OCI-LY7 (cell line): ENCODE results near the gene LHPP. TPM values are rescaled to one million over a fixed set of nuclear protein-coding genes. Genes with fewer than 3 reads are reported as not detected.

Experiments used
- BruUV-seq: library from RNA; stranded (reverse); fragments of 400-500 nt; replicated peaks from 2 replicates; lab custom pipeline; 2021; lab: Mats Ljungman, UMichigan
- CTCF ChIA-PET: fragments of 300-600 bp; sonication (Branson Sonifier 250); formaldehyde crosslinking; loops from one replicate; lab custom pipeline; 2022; ENCODE audit warnings: antibody characterized with exemption; ENCODE audit not compliant: unreplicated experiment; lab: Charles Lee
- POLR2A ChIA-PET: fragments of 300-600 bp; sonication (Branson Sonifier 250); formaldehyde crosslinking; loops from one replicate; lab custom pipeline; 2022; ENCODE audit warnings: antibody characterized with exemption; lab: Charles Lee
- DNase-seq: peaks from one replicate; pipeline ENCODE4 v3.0.0-alpha.2; 2015; ENCODE audit warnings: low spot score
- H2AFZ ChIP-seq: fragments of 200-600 bp; sonication (generic), shearing (Covaris generic); 2 replicates; pipeline ENCODE4 v1.6.1; 2014; ENCODE audit warnings: mild to moderate bottlenecking, antibody characterized with exemption, low read length, moderate library complexity
- H3K27ac ChIP-seq: fragments of 200-600 bp; sonication (generic); 2 replicates; pipeline ENCODE4 v1.5.1; 2014; ENCODE audit warnings: mixed run types, low read depth, mild to moderate bottlenecking, moderate library complexity, low read length, inconsistent platforms; ENCODE audit not compliant: poor library complexity, severe bottlenecking
- H3K36me3 ChIP-seq: fragments of 200-600 bp; sonication (generic); 2 replicates; pipeline ENCODE4 v1.6.1; 2014; ENCODE audit warnings: mild to moderate bottlenecking, antibody characterized with exemption, low read length, moderate library complexity, mixed read lengths; ENCODE audit not compliant: insufficient read depth
- H3K4me1 ChIP-seq: fragments of 200-600 bp; sonication (generic); 2 replicates; pipeline ENCODE4 v1.5.1; 2014; ENCODE audit warnings: mild to moderate bottlenecking, low read length; ENCODE audit not compliant: insufficient read depth, poor library complexity, severe bottlenecking
- H3K4me2 ChIP-seq: fragments of 200-600 bp; sonication (generic); 2 replicates; pipeline ENCODE4 v1.6.1; 2014; ENCODE audit warnings: mild to moderate bottlenecking, low read length
- H3K4me3 ChIP-seq: fragments of 200-600 bp; sonication (generic); 2 replicates; pipeline ENCODE4 v1.5.1; 2014; ENCODE audit warnings: mild to moderate bottlenecking, low read depth, low read length; ENCODE audit not compliant: poor library complexity, severe bottlenecking
- H3K79me2 ChIP-seq: fragments of 200-600 bp; sonication (generic); 2 replicates; pipeline ENCODE4 v1.6.1; 2016; ENCODE audit warnings: low read depth, mild to moderate bottlenecking, low read length, moderate library complexity, mixed read lengths; ENCODE audit not compliant: insufficient read depth
- H3K9me2 ChIP-seq: fragments of 200-600 bp; sonication (generic); 2 replicates; pipeline ENCODE4 v1.6.1; 2016; ENCODE audit warnings: mild to moderate bottlenecking, low read length, mixed read lengths; ENCODE audit not compliant: insufficient read depth
- H3K9me3 ChIP-seq: fragments of 200-600 bp; sonication (generic); 2 replicates; pipeline ENCODE4 v1.6.1; 2014; ENCODE audit warnings: mild to moderate bottlenecking, mixed run types, low read length, mixed read lengths
- H4K20me1 ChIP-seq: fragments of 200-600 bp; sonication (generic); 2 replicates; pipeline ENCODE4 v1.6.1; 2014; ENCODE audit warnings: mild to moderate bottlenecking, antibody characterized with exemption, low read length, moderate library complexity, mixed read lengths; ENCODE audit not compliant: insufficient read depth
- CTCF ChIP-seq: fragments of 200-600 bp; sonication (generic); conservative IDR thresholded peaks from 2 replicates; pipeline ENCODE4 v1.5.1; 2014; ENCODE audit warnings: mild to moderate bottlenecking, antibody characterized with exemption, low read length, moderate library complexity, mixed read lengths
- EZH2phosphoT487 ChIP-seq: fragments of 200-600 bp; sonication (generic); IDR thresholded peaks from 2 replicates; pipeline ENCODE4 v1.6.1; 2018; ENCODE audit warnings: low read depth, borderline replicate concordance, mild to moderate bottlenecking, mixed run types, antibody characterized with exemption, low read length, moderate library complexity, mixed read lengths
- intact Hi-C: fragments of 100-400 bp; cut with micrococcal nuclease; formaldehyde crosslinking; loops from one replicate; pipeline ENCODE4 v1.10.0; 2022; ENCODE audit not compliant: unreplicated experiment
- total RNA-seq, 2 experiments: library from RNA; depleted of rRNA in 1 of 2; stranded (reverse); fragments of >200 nt in 1 of 2; shearing (Covaris generic) in 1 of 2; gene quantifications; 2 replicates each; pipeline ENCODE4 v1.2.3, GENCODE V29; 2014 to 2022

Gene LHPP
- total RNA-seq, 2 experiments from 2014 or later = 30.3 to 65.2 TPM

GRCh38 chr10:124465777-124466488 is 4.3 kb downstream of the LHPP start:
- Histone ChIP-seq H2AFZ (peak overlapping the region; percentile 60; the same call in 1 of the 2 replicates), H3K79me2 (peaks cover 9% of the 10 kb centered on the region; the same call in 1 of the 2 replicates), H3K9me2 (no peaks in the 10 kb centered on the region), H3K4me2 (peak overlapping the region; percentile 69), H3K4me3 (peak overlapping the region; percentile 43), H4K20me1 (no peaks in the 10 kb centered on the region), H3K27ac (peak overlapping the region; percentile 52), H3K36me3 (no peaks in the 10 kb centered on the region), H3K4me1 (peaks cover 41% of the 10 kb centered on the region), H3K9me3 (no peaks in the 10 kb centered on the region)
- TF ChIP-seq CTCF (no peak), EZH2phosphoT487 (no peak)
- no peak for DNase-seq
- intact Hi-C loops = no loop called here
- ChIA-PET POLR2A (interaction anchor here (0.5 to 1.2 kb wide), 4 partner anchors 36 to 289 kb away, joined by 3 to 5 read pairs (median 4); no protein-coding TSS in a partner anchor), CTCF (interaction anchor here (0.6 kb wide), 1 partner anchor 38 kb away, joined by 3 read pairs; no protein-coding TSS in a partner anchor)
- BruUV-seq = no TSS peak

- BruUV-seq = no TSS peak
- no peaks in the 10 kb centered on the region for H3K36me3 ChIP-seq
- no peaks in the 10 kb centered on the region for H3K9me3 ChIP-seq
- intact Hi-C loops = no loop called here
- peaks cover 38% of the 10 kb centered on the region for H3K4me1 ChIP-seq
- no peak overlapping the region for H3K27ac ChIP-seq
- H3K4me2 ChIP-seq = peak overlapping the region; percentile 18; the same call in 1 of the 2 replicates
- ChIA-PET POLR2A (interaction anchor here (0.7 kb wide), 1 partner anchor 420 kb away, joined by 5 read pairs; no protein-coding TSS in a partner anchor), CTCF (no interaction called here)
- H4K20me1 ChIP-seq = no peaks in the 10 kb centered on the region
- DNase-seq = no peak
- no peak overlapping the region for H3K4me3 ChIP-seq
- peaks cover 9% of the 10 kb centered on the region; the same call in 1 of the 2 replicates for H3K79me2 ChIP-seq
- TF ChIP-seq CTCF = no peak
- no peak for TF ChIP-seq EZH2phosphoT487
- H3K9me2 ChIP-seq = no peaks in the 10 kb centered on the region
- H2AFZ ChIP-seq = no peak overlapping the region
Measured at GRCh38 chr10:124467165-124467564, 5.5 kb downstream of the LHPP start.

- Histone ChIP-seq H3K36me3 (no peaks in the 10 kb centered on the region), H3K79me2 (peaks cover 5% of the 10 kb centered on the region; the same call in 1 of the 2 replicates), H3K27ac (no peak overlapping the region), H3K9me3 (no peaks in the 10 kb centered on the region), H3K4me2 (no peak overlapping the region), H4K20me1 (no peaks in the 10 kb centered on the region), H3K9me2 (no peaks in the 10 kb centered on the region), H3K4me1 (peaks cover 34% of the 10 kb centered on the region), H3K4me3 (no peak overlapping the region), H2AFZ (no peak overlapping the region)
- TF ChIP-seq CTCF (no peak), EZH2phosphoT487 (no peak)
- intact Hi-C loops = no loop called here
- BruUV-seq = no TSS peak
- ChIA-PET CTCF (no interaction called here), POLR2A (no interaction called here)
- no peak for DNase-seq
Measured at GRCh38 chr10:124468624-124469023, 7.0 kb downstream of the LHPP start.
